AG08395 (cell line): ENCODE results near the gene DHPS.
"Not testable (repeated sequence)": the region's sequence is repeated elsewhere in the genome, so short reads cannot be mapped to it uniquely, and the experiment has no call there.

Experiments used
- DNase-seq: peaks from one replicate; pipeline ENCODE4 v3.0.0; 2012; ENCODE audit warnings: mixed read lengths, low spot score

Gene DHPS

GRCh38 chr19:12705169-12705568 is 23.5 kb upstream of the DHPS start:
- no peak for DNase-seq

- DNase-seq = peak; percentile 71
These were observed 21.4 kb upstream of the DHPS start for GRCh38 chr19:12703046-12703445.

GRCh38 chr19:12701596-12702282 is 20.1 kb upstream of the DHPS start:
- no peak for DNase-seq

GRCh38 chr19:12698138-12698537 is 16.5 kb upstream of the DHPS start:
- DNase-seq = no peak

GRCh38 chr19:12697425-12697824 is 15.7 kb upstream of the DHPS start:
- DNase-seq = not testable (repeated sequence)

- DNase-seq = peak; percentile 97
These were observed 15.0 kb upstream of the DHPS start, which contains the start of gene FBXW9 for GRCh38 chr19:12696366-12697335. TSS of gene FBXW9 (minus strand) at chr19:12696631. CDS start at chr19:12696581, 50 bp downstream.

- no peak for DNase-seq
These were observed 14.3 kb upstream of the DHPS start for GRCh38 chr19:12695997-12696365.

GRCh38 chr19:12695514-12695913 is 13.8 kb upstream of the DHPS start:
- DNase-seq = no peak

- DNase-seq = no peak
These were observed 13.4 kb upstream of the DHPS start for GRCh38 chr19:12695096-12695495.

GRCh38 chr19:12694641-12695040 is 13.0 kb upstream of the DHPS start:
- DNase-seq = no peak

- no peak for DNase-seq
These were observed 11.3 kb upstream of the DHPS start for GRCh38 chr19:12692960-12693359.

- no peak for DNase-seq
These were observed 8.0 kb upstream of the DHPS start for GRCh38 chr19:12689581-12690216.

- no peak for DNase-seq
These were observed 7.3 kb upstream of the DHPS start for GRCh38 chr19:12689012-12689411.

- no peak for DNase-seq
These were observed 6.0 kb upstream of the DHPS start, which contains the start of gene GNG14 for GRCh38 chr19:12687496-12688196. TSS of gene GNG14 (plus strand) at chr19:12687998. CDS start at chr19:12688049, 51 bp downstream.

- DNase-seq = no peak
These were observed 4.2 kb upstream of the DHPS start for GRCh38 chr19:12685831-12686230.

- no peak for DNase-seq
These were observed 1.6 kb downstream of the DHPS start for GRCh38 chr19:12680034-12680433.

GRCh38 chr19:12678039-12678438 is 3.6 kb downstream of the DHPS start:
- DNase-seq = not testable (repeated sequence)

- DNase-seq = no peak
These were observed 4.8 kb downstream of the DHPS start for GRCh38 chr19:12676928-12677327.

- DNase-seq = peak; percentile 86
These were observed 5.3 kb downstream of the DHPS start for GRCh38 chr19:12676384-12676792.

- no peak for DNase-seq
These were observed 5.7 kb downstream of the DHPS start for GRCh38 chr19:12675940-12676339.

GRCh38 chr19:12675399-12675798 is 6.3 kb downstream of the DHPS start:
- DNase-seq = no peak

- no peak for DNase-seq
These were observed 8.9 kb downstream of the DHPS start for GRCh38 chr19:12672744-12673143.
